Sigmoid colon (tissue), 4 donors: ENCODE data around the gene CD276.

Experiments used
- CTCF ChIP-seq, 4 experiments: fragments of 450-650 bp in 3 of 4; fragments of 200-600 bp in 1 of 4; IDR thresholded peaks; one replicate each; pipeline ENCODE4 v1.5.1; 2016 to 2019; ENCODE audit warnings: antibody characterized with exemption in 4 of 4, mild to moderate bottlenecking in 3 of 4, moderate library complexity in 2 of 4
- POLR2AphosphoS5 ChIP-seq, 4 donors: sonication (generic); formaldehyde crosslinking; IDR thresholded peaks; one replicate each; pipeline ENCODE4 v1.6.1; 2017; ENCODE audit warnings: antibody characterized with exemption in 4 of 4

- no peak for TF ChIP-seq CTCF (IDR thresholded peaks at IDR 0.05)
- no peak for TF ChIP-seq POLR2AphosphoS5 (IDR thresholded peaks at IDR 0.05)
Observed at GRCh38 chr15:73679180-73679579, 5.0 kb upstream of the CD276 start.
